ENCODE data around the gene KDM1A. TPM values are rescaled to one million over a fixed set of nuclear protein-coding genes. Genes with fewer than 3 reads are reported as not detected.

The KDM1A gene
- total and polyA plus RNA-seq, 4 donors: 16.4 to 73.0 (median 33.8) TPM

DNA sequence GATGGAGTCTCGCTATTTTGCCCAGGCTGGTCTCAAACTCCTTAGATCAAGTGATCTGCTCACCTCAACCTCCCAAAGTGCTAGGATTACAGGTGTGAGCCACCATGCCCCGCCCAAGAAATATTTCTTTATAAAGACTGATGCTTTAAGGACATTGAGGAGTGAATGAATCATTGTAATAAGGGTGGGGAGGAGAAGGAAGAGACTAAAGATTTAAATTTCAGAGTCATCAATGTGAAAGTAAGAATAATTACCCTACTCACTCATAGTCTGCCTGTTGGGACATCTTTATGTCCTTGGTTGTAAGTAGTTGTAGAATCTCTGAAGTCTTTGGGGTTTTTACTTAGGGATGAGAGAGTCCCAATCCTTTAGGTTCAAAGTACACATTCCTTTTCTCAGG is 7.3 kb downstream of the KDM1A start:
- 91 to 100% methylated on average over 2 of the region's 2 CpGs for WGBS, 2 donors
- no peak for DNase-seq
- ATAC-seq (ENCODE audit: insufficient read depth, low FRiP score): no peak
- Histone ChIP-seq H3K27ac (ENCODE audit: low read depth in 1 of 2, low read length in 1 of 2) (no peak overlapping the region), H3K9me3 (ENCODE audit: control insufficient read depth in 4 of 4, insufficient read depth in 3 of 4, low read length in 3 of 4) (no peaks in the 10 kb centered on the region), H3K36me3 (ENCODE audit: control insufficient read depth in 4 of 4, insufficient read depth in 4 of 4, low read length in 4 of 4) (no peaks in the 10 kb centered on the region), H3K4me3 (no peak overlapping the region), H3K4me1 (ENCODE audit: control insufficient read depth in 5 of 5, insufficient read depth in 5 of 5, low read length in 5 of 5) (peaks cover 0 to 7% (median 0%) of the 10 kb centered on the region in 5 donors), H3K27me3 (ENCODE audit: control insufficient read depth in 3 of 3, insufficient read depth in 3 of 3, low read length in 2 of 3) (no peaks in the 10 kb centered on the region), H3K9ac (ENCODE audit: insufficient read depth in 1 of 2, low read length in 2 of 2) (no peak overlapping the region)
- no peak for TF ChIP-seq CTCF (IDR thresholded peaks at IDR 0.05; ENCODE audit: control extremely low read depth, extremely low read depth)

GRCh38 chr1:23027352-23027907 is 8.2 kb downstream of the KDM1A start:
- no peak for DNase-seq
- H3K27me3 ChIP-seq (ENCODE audit: control insufficient read depth in 3 of 3, insufficient read depth in 3 of 3, low read length in 2 of 3): no peaks in the 10 kb centered on the region
- H3K4me1 ChIP-seq (ENCODE audit: control insufficient read depth in 5 of 5, insufficient read depth in 5 of 5, low read length in 5 of 5): peaks cover 0 to 7% (median 0%) of the 10 kb centered on the region in 5 donors
- no peaks in the 10 kb centered on the region for H3K36me3 ChIP-seq (ENCODE audit: control insufficient read depth in 4 of 4, insufficient read depth in 4 of 4, low read length in 4 of 4)
- no peak for ATAC-seq (ENCODE audit: insufficient read depth, low FRiP score)
- 80 to 88% methylated on average over 4 of the region's 4 CpGs for WGBS, 2 donors
- H3K27ac ChIP-seq (ENCODE audit: low read depth in 1 of 2, low read length in 1 of 2): no peak overlapping the region
- no peak overlapping the region for H3K9ac ChIP-seq (ENCODE audit: insufficient read depth in 1 of 2, low read length in 2 of 2)
- TF ChIP-seq CTCF (IDR thresholded peaks at IDR 0.05; ENCODE audit: control extremely low read depth, extremely low read depth): no peak
- no peak overlapping the region for H3K4me3 ChIP-seq
- H3K9me3 ChIP-seq (ENCODE audit: control insufficient read depth in 4 of 4, insufficient read depth in 3 of 4, low read length in 3 of 4): no peaks in the 10 kb centered on the region

- Histone ChIP-seq H3K27me3 (ENCODE audit: control insufficient read depth in 3 of 3, insufficient read depth in 3 of 3, low read length in 2 of 3) (no peaks in the 10 kb centered on the region), H3K36me3 (ENCODE audit: control insufficient read depth in 4 of 4, insufficient read depth in 4 of 4, low read length in 4 of 4) (no peaks in the 10 kb centered on the region), H3K4me3 (no peak overlapping the region), H3K9ac (ENCODE audit: insufficient read depth in 1 of 2, low read length in 2 of 2) (no peak overlapping the region), H3K9me3 (ENCODE audit: control insufficient read depth in 4 of 4, insufficient read depth in 3 of 4, low read length in 3 of 4) (no peaks in the 10 kb centered on the region), H3K27ac (ENCODE audit: low read depth in 1 of 2, low read length in 1 of 2) (no peak overlapping the region), H3K4me1 (ENCODE audit: control insufficient read depth in 5 of 5, insufficient read depth in 5 of 5, low read length in 5 of 5) (peaks cover 0 to 7% (median 0%) of the 10 kb centered on the region in 5 donors)
- DNase-seq (no peak), ATAC-seq (ENCODE audit: insufficient read depth, low FRiP score) (no peak)
- WGBS, 2 donors: 82 to 86% methylated on average over 4 of the region's 4 CpGs
- no peak for TF ChIP-seq CTCF (IDR thresholded peaks at IDR 0.05; ENCODE audit: control extremely low read depth, extremely low read depth)
These were observed 10.1 kb downstream of the KDM1A start for GRCh38 chr1:23029337-23029736.

Measured in lung (tissue), 12 donors.